Natural killer cell (primary cell): Measurements from ENCODE around the gene GPR18. TPM values are rescaled to one million over a fixed set of nuclear protein-coding genes. Genes with fewer than 3 reads are reported as not detected.

ENCODE experiments used
- ATAC-seq, 3 donors: fragments of 150-1000 bp in 2 of 3; fragments of 200-7000 bp in 1 of 3; cut with Tn5 transposase; 1 replicate in 1 of 3; 2 replicates in 2 of 3; pipeline ENCODE4 v1.10.0; 2021; ENCODE audit warnings: mild to moderate bottlenecking in 2 of 3, moderate library complexity in 2 of 3
- DNase-seq, 2 donors: peaks; one replicate each; pipeline versions ENCODE4 v3.0.0 to v3.0.0-alpha.2; 2013 to 2021; ENCODE audit warnings: mixed read lengths in 1 of 2
- H3K27ac ChIP-seq: one replicate; pipeline ENCODE4 v1.5.1; 2013; ENCODE audit warnings: mild to moderate bottlenecking, low read length
- H3K27me3 ChIP-seq: one replicate; pipeline ENCODE4 v1.6.1; 2013; ENCODE audit warnings: low read length; ENCODE audit not compliant: control insufficient read depth, insufficient read depth
- H3K36me3 ChIP-seq: one replicate; pipeline ENCODE4 v1.6.1; 2013; ENCODE audit warnings: low read length; ENCODE audit not compliant: control insufficient read depth, insufficient read depth
- H3K4me1 ChIP-seq: one replicate; pipeline ENCODE4 v1.6.1; 2013; ENCODE audit warnings: low read length; ENCODE audit not compliant: control insufficient read depth, insufficient read depth
- H3K4me3 ChIP-seq: one replicate; pipeline ENCODE4 v1.5.1; 2013; ENCODE audit warnings: low read length
- H3K9me3 ChIP-seq: one replicate; pipeline ENCODE4 v1.6.1; 2013; ENCODE audit warnings: low read length; ENCODE audit not compliant: control insufficient read depth, insufficient read depth
- H3K27ac Mint-ChIP-seq, 2 donors: one replicate each; pipeline ENCODE4 v1.8.0; 2022; ENCODE audit warnings: mild to moderate bottlenecking in 2 of 2, mixed read lengths in 2 of 2, moderate library complexity in 1 of 2
- H3K27me3 Mint-ChIP-seq, 2 donors: one replicate each; pipeline ENCODE4 v1.8.0; 2022; ENCODE audit warnings: low read depth in 2 of 2, mixed read lengths in 2 of 2
- H3K36me3 Mint-ChIP-seq: one replicate; pipeline ENCODE4 v1.8.0; 2022; ENCODE audit warnings: mixed read lengths
- H3K4me1 Mint-ChIP-seq, 2 donors: one replicate each; pipeline ENCODE4 v1.8.0; 2022; ENCODE audit warnings: mixed read lengths in 2 of 2
- H3K4me3 Mint-ChIP-seq: one replicate; pipeline ENCODE4 v1.8.0; 2022; ENCODE audit warnings: mild to moderate bottlenecking, moderate library complexity, mixed read lengths
- H3K9me3 Mint-ChIP-seq, 2 donors: one replicate each; pipeline ENCODE4 v1.8.0; 2022; ENCODE audit warnings: mixed read lengths in 2 of 2
- CTCF ChIP-seq: fragments of 200-600 bp; IDR thresholded peaks from one replicate; pipeline ENCODE4 v1.8.0; 2022; ENCODE audit warnings: antibody characterized with exemption
- WGBS: methylation state at CpG from one replicate; pipeline ENCODE4 v1.1.7; 2013; ENCODE audit warnings: missing lambda C conversion rate; ENCODE audit not compliant: insufficient coverage; 5-methylcytosine and 5-hydroxymethylcytosine counted together
- intact Hi-C: fragments of 100-400 bp; cut with micrococcal nuclease; formaldehyde crosslinking; loops from one replicate; pipeline ENCODE4 v1.14.2; 2022
- total RNA-seq, 4 donors: library from RNA; stranded (reverse); fragments of 120-200 nt in 1 of 4; gene quantifications; one replicate each; pipeline versions ENCODE4 v1.2.3 to v1.2.4, GENCODE V29; 2013 to 2022

GPR18 gene
- total RNA-seq, 3 donors from 2014 or later (not counting 1 experiment from before 2014, with no cell fraction given) = 11.4 to 41.7 (median 25.5) TPM

GRCh38 chr13:99266827-99267226 is 8.6 kb upstream of the GPR18 start:
- Mint-ChIP-seq H3K9me3 (no peaks in the 10 kb centered on the region), H3K4me3 (no peak overlapping the region), H3K27ac (no peak overlapping the region), H3K36me3 (no peaks in the 10 kb centered on the region), H3K27me3 (no peaks in the 10 kb centered on the region), H3K4me1 (peaks cover 26 to 34% of the 10 kb centered on the region in 2 donors)
- no peaks in the 10 kb centered on the region for H3K9me3 ChIP-seq
- intact Hi-C loops = loop anchor here (1.0 to 10.0 kb wide), 4 partner anchors 71 to 242 kb away; partner anchors contain the start of gene TM9SF2
- no peak overlapping the region for H3K27ac ChIP-seq
- no peaks in the 10 kb centered on the region for H3K27me3 ChIP-seq
- H3K4me1 ChIP-seq = peaks cover 14% of the 10 kb centered on the region
- H3K36me3 ChIP-seq = peaks cover 4% of the 10 kb centered on the region
- DNase-seq = no peak
- ATAC-seq = no peak
- WGBS = 73% methylated on average over 2 of the region's 6 CpGs
- TF ChIP-seq CTCF = no peak
- H3K4me3 ChIP-seq = no peak overlapping the region

GRCh38 chr13:99265821-99266426 is 7.7 kb upstream of the GPR18 start:
- TF ChIP-seq CTCF = peak; percentile 94
- H3K36me3 Mint-ChIP-seq = no peaks in the 10 kb centered on the region

GRCh38 chr13:99265162-99265800 is 7.1 kb upstream of the GPR18 start:
- WGBS = 83% methylated on average over 8 of the region's 8 CpGs
- no peaks in the 10 kb centered on the region for H3K9me3 Mint-ChIP-seq
- no peaks in the 10 kb centered on the region for H3K36me3 Mint-ChIP-seq
- H3K36me3 ChIP-seq = peaks cover 5% of the 10 kb centered on the region
- no peak for TF ChIP-seq CTCF
- H3K27ac ChIP-seq = no peak overlapping the region
- peaks cover 27 to 28% of the 10 kb centered on the region in 2 donors for H3K4me1 Mint-ChIP-seq
- peaks cover 12% of the 10 kb centered on the region for H3K4me1 ChIP-seq
- H3K27me3 ChIP-seq = no peaks in the 10 kb centered on the region
- intact Hi-C loops = loop anchor here (5.0 to 10.0 kb wide), 2 partner anchors 237 to 240 kb away; partner anchors contain the start of gene TM9SF2
- H3K9me3 ChIP-seq = no peaks in the 10 kb centered on the region
- H3K27ac Mint-ChIP-seq = peak overlapping the region; percentile 43 to 61
- H3K27me3 Mint-ChIP-seq = no peaks in the 10 kb centered on the region
- H3K4me3 Mint-ChIP-seq = no peak overlapping the region
- ATAC-seq = no peak
- DNase-seq = no peak
- no peak overlapping the region for H3K4me3 ChIP-seq

More at GRCh38 chr13:99265821-99266426, 7.7 kb upstream of the GPR18 start:
- Histone ChIP-seq H3K4me3 (no peak overlapping the region), H3K27ac (no peak overlapping the region), H3K4me1 (peaks cover 10% of the 10 kb centered on the region), H3K27me3 (no peaks in the 10 kb centered on the region), H3K9me3 (no peaks in the 10 kb centered on the region), H3K36me3 (peaks cover 5% of the 10 kb centered on the region)
- H3K4me3 Mint-ChIP-seq = no peak overlapping the region
- no peaks in the 10 kb centered on the region for H3K27me3 Mint-ChIP-seq
- H3K27ac Mint-ChIP-seq = peak overlapping the region; percentile 43 to 61
- H3K4me1 Mint-ChIP-seq = peaks cover 23 to 28% of the 10 kb centered on the region in 2 donors
- WGBS = 76% methylated on average over 2 of the region's 3 CpGs
- intact Hi-C loops = loop anchor here (1.0 to 10.0 kb wide), 4 partner anchors 70 to 241 kb away; partner anchors contain the start of gene TM9SF2
- no peaks in the 10 kb centered on the region for H3K9me3 Mint-ChIP-seq
- DNase-seq (peak in 1 of 2 donors; percentile 85), ATAC-seq (peak; percentile 73 to 83 (median 79))
